HepG2 (cell line): ENCODE results near the gene NECTIN2. TPM values are rescaled to one million over a fixed set of nuclear protein-coding genes. Genes with fewer than 3 reads are reported as not detected.

Source experiments
- GATAD1 ChIP-seq: IDR thresholded peaks from 2 replicates; pipeline ENCODE4 v1.6.1; 2016; ENCODE audit warnings: missing genetic modification reagents, missing compliant biosample characterization
- KDM2A ChIP-seq: sonication (generic); formaldehyde crosslinking; IDR thresholded peaks from 2 replicates; pipeline ENCODE4 v1.4.0; 2020; ENCODE audit warnings: low read depth, missing genetic modification reagents, borderline replicate concordance
- KLF15 ChIP-seq: sonication (generic); formaldehyde crosslinking; IDR thresholded peaks from 2 replicates; pipeline ENCODE4 v1.8.1; 2023; ENCODE audit warnings: borderline replicate concordance, mild to moderate bottlenecking, inconsistent platforms, missing genetic modification reagents, mixed read lengths
- MATR3 ChIP-seq: sonication (generic); formaldehyde crosslinking; IDR thresholded peaks from 2 replicates; pipeline ENCODE4 v1.4.0; 2020; ENCODE audit warnings: missing genetic modification reagents
- MXD3 ChIP-seq: IDR thresholded peaks from 2 replicates; pipeline ENCODE4 v1.6.1; 2016; ENCODE audit warnings: mild to moderate bottlenecking, missing biosample characterization, missing genetic modification reagents
- PATZ1 ChIP-seq: sonication (generic); formaldehyde crosslinking; IDR thresholded peaks from 2 replicates; pipeline ENCODE4 v1.4.0; 2020; ENCODE audit warnings: missing genetic modification reagents
- PRDM15 ChIP-seq: sonication (generic); formaldehyde crosslinking; IDR thresholded peaks from 2 replicates; pipeline ENCODE4 v1.4.0; 2020; ENCODE audit warnings: missing genetic modification reagents
- REL ChIP-seq: sonication (generic); formaldehyde crosslinking; conservative IDR thresholded peaks from 2 replicates; pipeline ENCODE4 v1.8.0; 2022; ENCODE audit warnings: mild to moderate bottlenecking, missing genetic modification reagents, moderate library complexity
- UBTF ChIP-seq: sonication (generic); formaldehyde crosslinking; IDR thresholded peaks from 2 replicates; pipeline ENCODE4 v1.4.0; 2020; ENCODE audit warnings: mild to moderate bottlenecking, missing genetic modification reagents
- XRCC5 ChIP-seq: fragments of 200-400 bp; formaldehyde crosslinking; optimal IDR thresholded peaks from 2 replicates; pipeline ENCODE3; 2017; ENCODE audit warnings: mild to moderate bottlenecking, low read length
- ZBTB26 ChIP-seq: IDR thresholded peaks from 2 replicates; pipeline ENCODE4 v1.6.1; 2016; ENCODE audit warnings: missing compliant biosample characterization, missing genetic modification reagents, borderline replicate concordance
- ZNF574 ChIP-seq: sonication (generic); formaldehyde crosslinking; IDR thresholded peaks from 2 replicates; pipeline ENCODE4 v1.4.0; 2020; ENCODE audit warnings: missing genetic modification reagents
- ZNF740 ChIP-seq: sonication (generic); formaldehyde crosslinking; IDR thresholded peaks from 2 replicates; pipeline ENCODE4 v1.4.0; 2020; ENCODE audit warnings: missing genetic modification reagents
- polyA plus RNA-seq, 8 experiments: library from polyadenylated mRNA; depleted of rRNA in 3 of 8; stranded (reverse) in 7 of 8; unstranded in 1 of 8; fragments of >200 nt; fragmentation: Illumina TruSeq in 4 of 8; extraction: Trizol in 4 of 8; gene quantifications; 2 replicates each; pipeline versions ENCODE4 v1.2.1 to v1.2.3, GENCODE V29; 2011 to 2016; ENCODE audit warnings: low read depth in 4 of 8, missing spikeins in 1 of 8, mixed read lengths in 1 of 8; ENCODE audit not compliant: insufficient read depth in 1 of 8
- total RNA-seq, 5 experiments: library from RNA; depleted of rRNA; stranded (reverse); fragments of >200 nt; fragmentation: Illumina TruSeq; extraction: Trizol; gene quantifications; 2 replicates each; pipeline ENCODE4 v1.2.3, GENCODE V29; 2016; ENCODE audit warnings: low read depth in 1 of 5

Gene NECTIN2
- total and polyA plus RNA-seq, 2 of the 13 experiments (the other 11 are each of a cell fraction or from before 2014, with no cell fraction given), result 75.4 to 114 TPM

GRCh38 chr19:44847144-44848035 is 1.3 kb downstream of the NECTIN2 start (continued):
- 0 out of 2 replicates have a peak, but pooled peaks have one; percentile 16 for TF ChIP-seq KDM2A
- peak; percentile 50; the same call in 1 of the 2 replicates for TF ChIP-seq MXD3
- no peak for TF ChIP-seq XRCC5
- peak; percentile 43; the same call in 1 of the 2 replicates for TF ChIP-seq ZNF574 (CRISPR knock-in tag)
- no peak for TF ChIP-seq MATR3 (CRISPR knock-in tag)
- peak; percentile 65 for TF ChIP-seq PRDM15 (CRISPR knock-in tag)
- TF ChIP-seq GATAD1 (CRISPR knock-in tag), result peak; percentile 18; the same call in 1 of the 2 replicates
- no peak for TF ChIP-seq ZNF740 (CRISPR knock-in tag)
- TF ChIP-seq UBTF (CRISPR knock-in tag), result no peak; the same call in 1 of the 2 replicates
- TF ChIP-seq PATZ1 (CRISPR knock-in tag), result peak; percentile 95
- TF ChIP-seq REL (CRISPR knock-in tag), result no peak
- TF ChIP-seq KLF15 (CRISPR knock-in tag), result no peak
- no peak for TF ChIP-seq ZBTB26
